Measurements from ENCODE around the gene SLCO6A1.

GRCh38 chr5:102539996-102540728 lies 41.4 kb upstream of the SLCO6A1 start:
- TF ChIP-seq CTCF (IDR thresholded peaks at IDR 0.05) (no peak), POLR2A (IDR thresholded peaks at IDR 0.05) (no peak)

Measured in right lobe of liver (tissue), 4 donors.